GM18951 (cell line): ENCODE data around the gene C1QTNF9.

Experiments
- POLR2A ChIP-seq: IDR thresholded peaks from 4 replicates; pipeline ENCODE4 v1.6.1; 2011; ENCODE audit warnings: mild to moderate bottlenecking; ENCODE audit not compliant: insufficient read length, insufficient read depth; ENCODE audit errors: extremely low read depth
- in situ Hi-C: fragments of 300-500 bp; cut with MboI; formaldehyde crosslinking; loops from one replicate; pipeline ENCODE4 v1.12.0; 2022; ENCODE audit warnings: low sequenced_read_pairs, mixed read lengths, inconsistent platforms; ENCODE audit not compliant: unreplicated experiment

The C1QTNF9 gene

DNA sequence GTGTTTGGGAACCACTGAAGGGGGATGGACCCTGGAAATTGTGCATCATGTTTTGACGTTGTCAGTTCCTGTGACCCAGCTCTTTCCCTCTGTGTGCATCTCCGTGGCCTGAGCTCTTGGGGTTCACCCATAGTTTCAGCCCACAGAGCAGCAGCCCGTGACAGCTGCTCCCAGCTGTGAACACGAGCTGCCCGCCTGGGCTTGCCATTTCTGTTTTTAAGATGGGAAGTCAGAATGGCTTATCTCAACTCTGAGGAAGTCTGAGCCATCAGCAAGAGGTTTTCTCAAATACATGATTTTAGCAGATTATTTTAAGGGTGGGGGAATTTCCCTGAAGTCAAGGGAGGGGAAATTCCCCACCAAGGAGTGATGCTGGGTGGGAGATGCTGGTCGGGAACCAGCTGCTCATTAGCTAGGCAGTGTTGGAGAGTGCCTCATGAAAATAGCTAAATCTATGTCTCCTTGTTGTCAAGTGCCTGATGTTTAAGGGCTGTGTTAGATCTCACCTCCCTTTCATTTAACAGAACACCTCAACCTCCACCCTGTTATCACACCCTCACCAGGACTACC lies 34.8 kb upstream of the C1QTNF9 start:
- in situ Hi-C loops = no loop called here
- TF ChIP-seq POLR2A = peak; percentile 15

DNA sequence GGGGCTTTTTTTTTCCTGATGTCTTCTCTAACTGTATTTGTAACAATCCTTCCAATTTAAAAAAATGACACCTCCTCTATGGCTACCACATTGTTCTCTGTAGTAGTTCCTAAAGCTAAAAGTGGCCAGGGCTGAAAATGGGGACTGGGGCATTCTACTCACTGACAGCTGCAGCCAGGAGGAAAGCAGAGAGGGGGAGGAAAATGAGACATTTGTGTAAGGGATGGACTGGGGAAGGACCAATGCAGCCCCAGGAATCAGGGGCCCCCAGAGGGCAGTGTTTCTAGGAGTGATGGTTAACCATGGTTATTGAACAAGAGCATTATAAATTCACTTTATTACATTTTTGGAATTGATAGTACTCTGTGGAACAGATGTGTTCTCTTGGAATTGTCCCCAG lies 34.3 kb upstream of the C1QTNF9 start:
- TF ChIP-seq POLR2A = no peak
- in situ Hi-C loops = no loop called here

DNA sequence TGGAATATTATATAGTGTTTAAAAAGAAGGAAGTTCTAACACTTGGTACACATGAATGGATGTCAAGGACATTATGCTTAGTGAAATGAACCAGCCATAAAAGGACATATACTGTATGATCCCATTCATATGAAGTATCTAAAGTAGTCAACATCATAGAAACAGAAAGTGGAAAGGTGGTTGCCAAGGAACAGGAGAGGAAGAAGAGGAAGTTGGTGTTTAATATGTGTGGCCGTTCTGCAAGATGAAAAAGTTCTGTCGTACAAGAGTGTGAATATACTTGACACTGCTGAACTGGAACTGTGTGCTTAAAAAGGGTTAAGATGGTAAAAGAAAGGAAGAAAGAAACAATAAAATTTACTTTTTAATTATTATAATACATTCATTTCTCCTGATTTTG lies 33.1 kb upstream of the C1QTNF9 start:
- no peak for TF ChIP-seq POLR2A
- in situ Hi-C loops = no loop called here

DNA sequence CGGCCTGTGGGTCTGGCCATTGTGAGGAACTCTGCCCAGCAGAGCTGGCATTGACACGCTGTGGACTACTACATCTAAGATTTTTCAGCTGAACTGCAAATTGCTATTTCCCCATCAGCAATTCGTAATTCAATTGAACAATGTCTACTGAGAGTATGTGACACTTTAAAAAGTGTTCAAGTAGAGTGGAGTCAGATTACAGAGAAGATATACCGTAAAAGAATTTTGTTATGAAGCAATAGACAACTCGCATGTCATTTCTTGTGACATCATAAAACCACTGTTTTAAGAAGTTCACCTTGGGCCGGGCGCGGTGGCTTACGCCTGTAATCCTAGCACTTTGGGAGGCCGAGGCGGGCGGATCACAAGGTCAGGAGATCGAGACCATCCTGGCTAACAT lies 32.5 kb upstream of the C1QTNF9 start:
- in situ Hi-C loops = no loop called here
- TF ChIP-seq POLR2A = no peak

DNA sequence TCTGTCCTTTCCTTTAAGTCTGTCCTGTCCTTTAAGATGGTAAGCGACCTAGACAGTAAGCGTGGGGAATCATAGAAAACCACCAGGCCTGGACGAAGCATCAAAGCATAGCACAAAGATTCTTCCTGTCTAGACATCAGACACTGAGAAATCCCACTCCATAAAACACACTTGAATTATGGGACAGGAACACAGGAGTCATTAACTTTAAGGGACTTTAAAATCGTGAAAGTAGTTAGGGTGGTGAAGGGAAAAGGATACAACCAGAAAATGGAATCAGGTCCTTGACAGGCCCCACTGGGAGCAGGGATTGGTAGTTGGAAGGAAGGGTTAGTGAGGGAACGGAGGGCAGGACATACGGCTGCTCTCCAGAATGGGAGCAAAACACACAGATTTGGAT lies 31.6 kb upstream of the C1QTNF9 start:
- TF ChIP-seq POLR2A = no peak
- in situ Hi-C loops = no loop called here

DNA sequence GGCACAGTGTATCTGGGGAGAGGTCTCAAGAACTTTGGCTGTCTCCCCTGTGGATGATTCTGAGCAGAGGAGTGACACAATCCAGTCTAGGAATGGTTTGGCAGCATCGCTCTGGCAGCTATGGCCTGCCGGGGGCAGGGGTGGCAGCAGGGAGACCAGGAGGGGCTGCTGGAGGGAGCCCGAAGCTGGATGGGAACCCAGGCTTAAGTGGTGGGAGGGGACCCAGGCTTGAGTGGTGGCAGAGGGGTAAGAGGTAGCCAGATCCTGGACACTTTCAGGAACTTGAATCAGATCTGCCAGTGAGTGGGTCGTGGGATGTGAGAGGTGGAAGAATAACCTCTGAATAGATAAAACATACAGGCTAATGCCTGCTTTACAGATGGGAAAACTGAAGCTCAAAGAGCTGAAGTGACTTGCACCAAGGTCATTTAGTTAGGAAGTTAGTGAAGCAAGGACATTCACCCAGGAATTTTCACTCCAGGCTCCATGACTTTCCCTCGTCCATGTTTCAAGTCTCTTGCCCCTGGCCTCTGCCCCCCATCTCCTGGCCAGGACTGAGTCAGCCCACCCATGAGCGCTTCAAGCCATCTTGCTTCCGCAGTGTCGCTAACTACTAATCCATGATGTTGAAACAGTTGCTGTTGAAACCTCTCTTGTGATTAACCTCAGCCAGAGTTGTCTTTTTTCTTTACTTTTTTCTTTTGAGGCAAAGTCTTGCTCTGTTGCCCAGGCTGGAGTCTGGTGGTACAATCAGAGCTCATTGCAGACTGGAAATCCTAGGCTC lies 29.9 kb upstream of the C1QTNF9 start:
- no peak for TF ChIP-seq POLR2A
- in situ Hi-C loops = no loop called here

DNA sequence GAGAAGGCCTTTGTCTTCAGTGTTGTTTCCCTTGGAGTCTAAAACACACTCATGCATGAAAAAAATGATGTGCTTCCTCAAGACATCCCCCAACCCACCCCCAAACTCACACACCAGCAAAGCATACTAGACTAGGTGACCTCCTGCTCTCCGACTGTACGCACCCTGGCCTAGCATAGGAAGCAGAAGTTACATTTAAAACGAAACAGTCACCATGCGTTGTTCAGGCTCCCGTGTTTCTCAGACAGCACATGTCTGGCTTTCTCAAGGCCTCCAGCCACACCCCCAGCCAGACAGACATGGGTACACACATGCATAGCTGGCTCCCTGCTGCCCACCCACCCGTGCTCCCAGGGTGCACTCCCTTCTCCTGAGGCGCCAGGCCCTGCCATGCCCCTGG lies 28.7 kb upstream of the C1QTNF9 start:
- no peak for TF ChIP-seq POLR2A
- in situ Hi-C loops = no loop called here

DNA sequence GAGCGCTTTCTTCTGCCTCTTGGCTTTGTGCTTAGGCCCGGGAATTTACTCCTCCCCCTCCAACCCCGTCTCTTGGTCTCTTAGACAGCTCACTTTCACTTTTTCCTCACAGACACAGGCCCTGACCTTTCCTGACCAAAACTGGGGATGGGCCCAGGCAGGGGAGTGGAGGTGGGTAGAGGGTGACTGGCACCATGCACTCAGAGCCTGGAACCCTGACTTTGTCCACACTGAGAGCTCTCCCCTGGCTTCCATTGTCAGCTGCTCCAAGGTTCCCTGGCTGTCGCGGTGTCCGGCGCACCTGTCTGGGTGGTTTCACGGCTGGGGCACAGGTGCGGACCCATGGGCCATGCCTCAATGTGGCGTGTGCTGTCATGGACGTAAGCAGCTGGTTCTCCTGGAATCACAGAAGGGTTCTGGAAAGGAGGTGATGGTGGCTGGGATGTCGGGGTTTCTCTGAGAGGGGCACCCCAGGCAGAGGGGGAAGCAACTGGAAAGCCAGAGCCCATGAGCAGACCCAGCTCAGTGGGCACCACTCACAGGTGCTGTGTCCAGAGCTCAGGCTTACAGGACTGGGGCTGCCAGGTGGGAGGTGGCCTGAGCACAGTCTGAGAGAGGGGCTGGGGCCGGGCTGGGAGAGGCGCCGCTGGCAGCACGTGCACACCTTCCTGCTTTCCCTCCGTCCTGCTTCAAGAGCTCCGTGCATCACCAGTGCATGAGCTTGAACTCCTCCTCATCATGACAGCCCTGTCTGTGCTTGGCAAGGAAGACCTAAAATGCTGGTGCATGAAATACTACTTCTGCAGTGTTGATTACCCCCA lies 28.0 kb upstream of the C1QTNF9 start:
- in situ Hi-C loops = no loop called here

DNA sequence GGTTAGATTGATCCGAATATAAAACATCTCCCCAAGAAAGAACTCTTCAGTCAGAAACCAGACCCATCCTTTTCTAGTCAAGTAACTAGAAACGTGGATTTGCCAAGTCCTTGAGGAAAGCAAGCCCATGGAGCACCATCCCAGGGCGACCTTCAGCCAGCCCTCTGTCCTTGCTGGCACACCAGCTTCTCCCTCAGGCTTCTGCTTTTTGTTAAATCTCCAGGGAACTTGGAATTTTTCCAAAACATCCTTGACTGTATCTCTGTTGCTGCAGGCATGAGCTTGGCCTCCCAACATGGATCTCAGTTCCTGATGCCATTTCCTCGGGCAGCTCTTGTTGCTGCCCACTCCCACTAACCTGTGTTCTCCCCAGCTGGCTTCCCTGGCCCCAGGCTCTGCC lies 27.1 kb upstream of the C1QTNF9 start:
- in situ Hi-C loops = no loop called here
- no peak for TF ChIP-seq POLR2A

More for the DNA sequence above, 28.0 kb upstream of the C1QTNF9 start:
- TF ChIP-seq POLR2A = no peak

DNA sequence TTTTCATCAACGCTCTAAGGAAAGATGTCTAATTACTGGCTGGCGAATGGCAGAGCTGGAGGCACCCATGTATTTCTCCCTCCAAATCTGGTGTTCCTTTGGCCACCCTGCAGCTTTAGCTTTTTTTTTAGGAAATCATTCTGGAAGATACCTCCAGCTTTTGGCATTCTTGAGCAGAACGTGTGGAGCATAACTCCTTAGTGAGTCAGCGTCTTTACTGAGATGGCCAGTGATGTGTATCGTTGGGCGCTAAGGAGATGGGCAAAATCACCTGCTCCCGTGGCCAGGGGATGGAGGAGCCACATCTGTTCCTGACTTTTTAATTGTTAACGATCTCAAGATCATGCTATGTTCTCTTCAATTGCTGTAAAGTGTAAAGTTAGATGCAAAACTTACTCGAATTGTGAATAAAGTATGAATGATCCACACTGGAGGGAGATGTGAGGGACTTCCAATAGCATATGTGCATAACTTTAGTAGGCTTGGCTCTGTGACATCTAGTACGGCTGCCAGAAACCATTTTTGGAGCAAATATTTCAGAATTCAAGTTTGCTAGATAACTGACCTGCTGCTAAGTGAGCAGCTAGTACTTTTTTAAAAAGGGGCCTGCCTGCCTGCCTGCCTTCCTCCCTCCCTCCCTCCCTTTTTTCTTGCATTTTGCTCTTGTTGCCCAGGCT lies 24.4 kb upstream of the C1QTNF9 start:
- TF ChIP-seq POLR2A = no peak

DNA sequence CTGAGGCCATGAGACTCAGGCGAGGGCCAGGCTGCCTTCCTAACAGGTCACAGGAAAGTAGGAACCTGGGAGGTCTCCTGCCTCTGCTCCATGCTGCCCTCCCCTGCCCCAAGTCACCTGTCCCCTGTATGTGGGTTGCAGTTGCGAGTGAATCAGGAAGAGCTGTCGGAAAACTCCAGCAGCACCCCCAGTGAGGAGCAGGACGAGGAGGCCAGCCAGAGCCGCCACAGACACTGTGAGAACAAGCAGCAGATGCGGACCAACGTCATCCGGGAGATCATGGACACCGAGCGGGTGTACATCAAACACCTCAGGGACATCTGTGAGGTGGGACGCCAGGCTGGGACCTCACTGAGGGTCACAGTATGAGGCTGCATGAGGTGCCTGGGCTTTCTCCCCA lies 22.8 kb upstream of the C1QTNF9 start:
- TF ChIP-seq POLR2A = no peak

More for the DNA sequence above, 24.4 kb upstream of the C1QTNF9 start:
- in situ Hi-C loops = no loop called here

DNA sequence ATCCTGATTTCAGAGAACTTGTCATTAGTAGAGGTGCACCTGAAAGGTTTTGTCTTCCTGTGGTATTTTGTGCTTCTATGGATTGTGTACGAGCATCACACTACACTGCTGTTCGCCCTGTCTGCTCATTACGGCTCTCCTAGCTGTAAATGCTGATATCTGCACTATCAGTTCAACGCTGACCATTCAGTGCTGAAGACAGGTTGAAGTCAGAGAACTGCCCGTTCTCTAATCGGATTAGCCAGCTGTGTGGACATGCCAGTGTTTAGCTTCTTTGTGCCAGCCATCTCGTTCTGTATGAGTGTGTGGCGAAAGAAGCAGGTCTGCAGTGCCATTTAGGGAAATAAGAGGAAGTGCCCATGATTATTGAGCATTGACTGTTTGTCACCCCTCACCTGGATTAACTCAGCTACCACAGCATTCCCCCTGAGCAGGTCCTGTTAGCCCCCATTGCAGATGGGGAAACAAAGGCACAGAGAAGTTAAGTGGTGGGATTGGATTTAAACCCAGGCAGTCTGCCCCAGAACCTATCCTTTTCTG lies 21.6 kb upstream of the C1QTNF9 start:
- no peak for TF ChIP-seq POLR2A
- in situ Hi-C loops = no loop called here

More for the DNA sequence above, 22.8 kb upstream of the C1QTNF9 start:
- in situ Hi-C loops = no loop called here

DNA sequence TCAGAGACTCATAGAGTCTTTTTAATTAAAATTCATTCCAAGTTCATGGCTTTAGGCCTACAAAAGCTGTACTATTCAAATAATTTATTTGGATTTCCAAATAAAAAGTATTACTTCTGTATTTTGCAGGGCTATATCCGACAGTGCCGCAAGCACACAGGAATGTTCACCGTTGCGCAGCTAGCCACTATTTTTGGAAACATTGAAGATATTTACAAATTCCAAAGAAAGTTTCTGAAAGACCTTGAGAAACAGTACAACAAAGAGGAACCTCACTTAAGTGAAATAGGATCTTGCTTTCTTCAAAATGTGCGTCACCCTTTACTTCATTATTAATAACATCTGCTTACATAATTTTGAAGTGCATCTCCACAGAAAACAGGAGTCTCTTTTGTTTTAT lies 20.5 kb upstream of the C1QTNF9 start:
- in situ Hi-C loops = no loop called here
- TF ChIP-seq POLR2A = no peak

DNA sequence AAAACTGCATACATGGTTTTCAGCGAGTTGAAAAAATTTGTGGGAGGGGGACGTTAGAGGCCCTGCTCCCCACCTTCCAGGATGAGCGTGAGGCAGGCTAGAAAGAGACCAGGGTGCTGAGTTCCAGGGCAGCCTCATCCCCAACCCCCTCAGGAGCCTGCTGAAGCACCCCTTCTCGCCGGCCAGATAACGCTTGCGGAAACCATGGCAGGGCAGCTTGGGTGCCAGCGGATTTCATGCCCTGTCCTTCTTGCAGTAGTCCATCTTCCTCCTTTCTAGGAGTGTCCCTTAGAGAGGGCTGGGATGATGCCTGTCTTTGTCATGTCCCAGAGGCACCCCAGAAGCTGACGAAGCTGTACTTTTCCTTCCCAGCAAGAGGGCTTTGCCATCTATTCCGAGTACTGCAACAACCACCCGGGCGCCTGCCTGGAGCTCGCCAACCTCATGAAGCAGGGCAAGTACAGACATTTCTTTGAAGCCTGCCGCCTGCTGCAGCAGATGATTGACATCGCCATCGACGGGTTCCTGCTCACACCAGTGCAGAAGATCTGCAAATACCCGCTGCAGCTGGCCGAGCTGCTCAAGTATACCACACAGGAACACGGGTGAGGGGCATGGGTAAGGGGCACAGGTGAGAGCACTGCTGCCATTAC lies 19.0 kb upstream of the C1QTNF9 start:
- no peak for TF ChIP-seq POLR2A
- in situ Hi-C loops = no loop called here
